HG03097 (cell line): ENCODE data around the gene SESTD1.

ENCODE experiments used
- ATAC-seq: cut with Tn5 transposase; IDR thresholded peaks from one replicate; pipeline ENCODE4 v1.9.1; 2021; ENCODE audit not compliant: unreplicated experiment, low FRiP score

The SESTD1 gene

DNA sequence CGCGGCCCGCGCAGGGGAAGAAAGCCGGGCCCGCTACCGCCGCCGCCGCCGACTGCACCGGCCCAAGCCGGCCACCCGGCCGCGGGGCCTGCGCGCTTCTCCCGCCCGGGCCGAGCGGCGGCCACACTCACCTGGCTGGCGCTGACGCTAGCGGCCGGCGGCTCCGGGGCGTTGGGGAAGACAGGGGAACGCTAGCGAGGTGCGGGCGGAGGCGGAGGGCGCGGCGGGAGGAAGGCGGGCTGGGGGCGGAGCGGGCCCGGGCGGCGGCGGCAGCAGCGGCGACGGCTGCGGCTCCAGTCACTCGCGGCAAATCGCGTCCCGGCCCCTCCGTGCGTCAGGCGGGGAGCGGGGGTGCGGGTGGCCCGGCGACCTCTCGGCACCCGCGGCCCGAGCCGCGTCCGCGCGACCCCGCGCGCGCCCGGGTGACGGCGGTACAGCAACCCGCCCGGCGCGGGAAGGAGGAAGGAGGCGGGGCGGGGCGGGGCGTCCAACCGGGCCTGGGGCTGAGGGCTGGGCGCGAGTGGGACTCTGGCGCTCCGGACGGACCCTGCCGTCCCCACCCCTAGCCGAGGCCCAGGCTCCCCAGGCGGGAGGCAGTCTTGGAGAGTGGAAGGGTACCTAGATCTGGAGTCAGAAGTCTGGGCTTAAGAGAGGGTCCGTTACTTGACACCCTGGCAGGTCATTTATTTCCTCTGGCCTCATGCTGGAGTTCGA lies at the start of gene SESTD1:
SESTD1 (minus strand) TSS at position 465 of the 714 bp plus-strand sequence. CDS start 72,991 bp downstream, outside the sequence.
- peak; percentile 54 for ATAC-seq

- no peak for ATAC-seq
Observed at GRCh38 chr2:179313057-179313456, 48.4 kb upstream of the SESTD1 start.

- no peak for ATAC-seq
Observed at GRCh38 chr2:179311101-179311500, 46.5 kb upstream of the SESTD1 start.

GRCh38 chr2:179307616-179308371 lies 43.2 kb upstream of the SESTD1 start:
- ATAC-seq, result no peak

DNA sequence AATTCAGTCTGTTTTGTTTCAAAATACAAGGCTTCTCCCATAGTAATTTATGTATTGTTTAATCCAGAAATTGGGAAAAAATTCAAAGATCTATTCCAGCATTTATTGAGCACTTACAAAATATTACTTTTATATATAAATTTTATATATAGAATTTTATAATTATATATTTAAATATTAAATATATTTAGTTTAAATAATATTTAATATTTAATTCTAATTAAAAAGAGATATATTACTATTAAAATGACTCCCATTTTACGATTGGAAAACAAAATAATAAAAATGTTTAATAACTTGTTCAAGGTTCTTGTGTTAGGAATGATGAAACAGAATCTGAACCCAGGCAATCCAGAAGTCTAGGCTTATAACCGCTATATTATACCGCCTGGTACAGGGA lies 40.5 kb upstream of the SESTD1 start:
- ATAC-seq, result no peak

DNA sequence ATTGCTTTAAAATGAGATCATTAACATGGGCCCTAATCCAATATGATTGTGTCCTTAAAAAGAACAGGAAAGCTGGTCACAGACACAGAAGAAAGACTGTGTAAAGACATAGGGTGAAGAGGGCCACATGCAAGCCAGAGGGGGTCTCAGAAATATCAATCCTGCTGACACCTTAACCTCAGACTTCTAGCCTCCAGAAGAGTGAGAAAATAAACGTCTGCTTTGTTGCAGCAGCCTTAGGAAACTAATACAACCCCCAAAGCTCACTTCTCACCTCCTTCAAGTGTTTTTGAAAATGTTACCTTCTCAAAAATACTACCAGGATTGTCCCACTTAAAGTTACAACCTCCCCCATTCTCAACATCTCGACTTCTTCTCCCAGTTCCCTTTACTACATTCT lies 39.8 kb upstream of the SESTD1 start:
- no peak for ATAC-seq

DNA sequence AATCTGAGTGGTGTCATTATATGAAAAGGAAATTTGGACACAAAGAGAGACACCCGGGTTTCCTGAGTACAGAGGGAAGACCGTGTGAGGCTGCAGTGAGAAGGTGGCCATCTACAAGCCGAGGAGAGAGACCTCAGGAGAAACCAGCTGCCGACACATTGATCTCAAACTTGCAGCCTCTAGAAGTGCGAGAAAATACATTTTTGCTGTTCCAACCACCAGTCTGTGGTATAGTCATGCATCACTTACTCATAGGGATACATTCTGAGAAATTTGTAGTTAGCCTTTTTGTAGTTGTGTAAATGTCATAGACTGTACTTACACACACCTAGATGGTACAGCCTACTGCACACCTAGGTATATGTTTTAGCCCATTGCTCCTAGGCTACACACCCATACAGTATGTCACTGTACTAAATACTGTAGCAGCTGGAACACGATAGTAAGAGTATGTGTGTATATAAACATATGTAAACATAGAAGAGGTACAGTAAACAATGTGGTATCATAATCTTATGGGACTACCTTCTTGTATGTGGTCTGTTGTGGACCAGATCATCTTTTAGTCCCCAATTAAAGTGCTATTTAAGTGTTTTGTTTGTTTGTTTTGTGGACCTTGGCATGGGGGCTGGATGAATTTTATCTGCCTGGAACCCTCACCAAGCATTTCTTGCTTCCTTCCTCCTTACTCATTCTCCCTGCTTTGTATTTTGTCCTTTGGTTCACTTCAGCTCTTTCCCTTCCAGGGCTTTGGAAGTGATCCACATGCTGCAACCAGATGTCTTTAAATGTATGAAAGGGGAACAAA lies 38.3 kb upstream of the SESTD1 start:
- ATAC-seq, result no peak

DNA sequence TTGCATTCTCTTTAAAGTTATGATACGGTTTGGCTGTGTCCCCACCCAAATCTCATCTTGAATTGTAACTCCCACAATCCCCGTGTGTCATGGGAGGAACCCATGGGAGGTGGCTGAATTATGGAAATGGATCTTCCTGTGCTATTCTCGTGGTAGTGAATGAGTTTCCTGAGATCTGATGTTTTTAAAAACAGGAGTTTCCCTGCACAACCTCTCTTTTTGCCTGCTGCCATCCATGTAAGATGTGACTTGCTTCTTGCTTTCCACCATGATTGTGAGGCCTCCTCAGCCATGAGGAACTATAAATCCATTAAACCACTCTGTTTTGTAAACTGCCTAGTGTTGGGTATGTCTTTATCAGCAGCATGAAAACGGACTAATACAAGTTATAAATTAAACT lies 37.5 kb upstream of the SESTD1 start:
- no peak for ATAC-seq

- ATAC-seq, result no peak
Observed at GRCh38 chr2:179298666-179299065, 34.0 kb upstream of the SESTD1 start.

DNA sequence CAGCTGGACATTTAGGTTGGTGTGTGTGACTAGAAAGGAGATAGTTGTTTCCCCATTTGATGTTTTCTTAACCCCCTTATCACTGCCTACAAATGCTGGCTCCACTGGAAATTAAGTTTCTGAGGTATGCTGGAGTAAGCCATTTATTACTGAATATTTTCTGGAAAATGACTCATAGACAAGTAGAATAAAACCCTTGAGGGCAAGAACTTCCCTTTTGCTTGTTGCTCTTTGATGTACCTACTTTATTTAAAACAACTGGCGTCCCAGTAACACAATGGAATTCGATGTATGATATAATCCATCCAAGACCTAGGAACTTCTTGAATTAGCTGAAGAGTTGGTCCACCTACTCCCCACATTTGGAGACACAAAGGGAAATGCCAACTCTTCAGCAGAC lies 33.3 kb upstream of the SESTD1 start:
- no peak for ATAC-seq

GRCh38 chr2:179290329-179290728 lies 25.7 kb upstream of the SESTD1 start:
- ATAC-seq, result no peak

DNA sequence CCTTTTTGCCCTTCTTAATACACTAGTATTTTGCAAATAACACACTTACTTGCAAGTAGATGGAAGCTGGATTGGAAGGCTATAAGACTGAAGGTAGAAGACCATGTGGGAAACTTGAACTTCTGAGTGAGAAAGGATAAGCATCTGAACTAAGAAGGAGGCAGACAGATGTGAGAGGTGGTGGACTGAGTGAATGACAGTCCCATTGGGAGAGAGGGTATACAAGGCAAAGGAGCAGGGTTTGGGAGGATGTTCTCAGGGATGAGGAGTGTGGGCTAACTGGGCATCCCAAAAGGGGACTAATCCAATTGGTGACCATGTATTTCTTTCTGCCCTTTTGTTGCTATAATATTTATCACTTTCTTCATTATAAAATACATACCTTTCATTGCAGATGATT lies 20.4 kb upstream of the SESTD1 start:
- ATAC-seq, result no peak

DNA sequence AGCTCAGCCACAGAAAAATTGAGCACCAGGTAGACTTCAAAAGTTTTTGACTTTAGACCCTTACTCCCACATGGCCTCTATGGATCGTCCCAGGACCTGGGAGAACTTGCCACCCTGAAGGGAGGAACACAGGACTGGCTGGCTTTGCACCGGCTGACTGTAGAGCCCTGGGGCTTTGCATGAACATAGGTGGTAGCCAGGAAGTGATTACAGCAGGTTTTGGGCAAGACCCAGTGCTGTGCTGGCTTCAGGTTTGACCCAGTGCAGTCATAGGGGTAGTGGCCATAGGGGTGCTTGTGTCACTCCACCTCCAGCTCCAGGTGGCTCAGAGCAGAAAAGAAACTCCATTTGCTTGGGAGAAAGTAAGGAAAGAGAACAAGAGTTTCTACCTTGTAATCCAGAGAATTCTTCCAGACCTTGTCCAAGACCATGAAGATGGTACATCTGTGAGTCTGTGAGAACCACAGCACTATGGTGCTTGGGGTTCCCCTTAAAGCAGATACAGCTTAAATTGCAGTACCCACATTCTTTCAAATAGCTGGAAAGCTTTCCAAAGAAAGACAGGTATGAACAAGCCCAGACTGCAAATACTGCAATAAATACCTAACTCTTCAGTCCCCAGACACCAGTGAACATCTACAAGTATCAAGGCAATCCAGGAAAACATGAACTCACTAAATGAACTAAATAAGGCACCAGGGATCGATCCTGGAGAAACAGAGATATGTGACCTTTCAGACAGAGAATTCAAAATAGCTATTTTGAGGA lies 13.0 kb upstream of the SESTD1 start:
- ATAC-seq, result no peak

- ATAC-seq, result no peak
Observed at GRCh38 chr2:179275253-179276012, 10.8 kb upstream of the SESTD1 start.

DNA sequence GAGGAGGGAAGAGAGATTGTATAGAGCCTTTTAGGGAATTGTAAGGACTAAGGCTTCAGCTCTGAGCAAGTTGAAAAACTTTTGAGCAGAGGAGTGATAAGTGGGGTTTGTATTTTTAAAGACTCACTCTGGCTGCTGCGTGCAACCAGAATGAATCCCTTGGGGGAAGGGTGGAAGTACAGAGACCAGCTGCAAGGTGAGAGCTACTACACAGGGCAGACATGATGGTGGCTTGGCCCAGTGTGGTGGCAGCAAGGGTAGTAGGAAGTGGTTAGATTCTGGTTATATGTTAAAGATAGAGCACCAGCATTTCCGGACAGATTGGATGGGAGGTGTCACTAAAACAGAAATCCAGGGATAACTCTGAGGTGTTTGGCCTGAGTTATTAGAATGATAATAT lies 10.1 kb upstream of the SESTD1 start:
- ATAC-seq, result peak; percentile 98

GRCh38 chr2:179273461-179273962 lies 8.9 kb upstream of the SESTD1 start:
- ATAC-seq, result no peak

DNA sequence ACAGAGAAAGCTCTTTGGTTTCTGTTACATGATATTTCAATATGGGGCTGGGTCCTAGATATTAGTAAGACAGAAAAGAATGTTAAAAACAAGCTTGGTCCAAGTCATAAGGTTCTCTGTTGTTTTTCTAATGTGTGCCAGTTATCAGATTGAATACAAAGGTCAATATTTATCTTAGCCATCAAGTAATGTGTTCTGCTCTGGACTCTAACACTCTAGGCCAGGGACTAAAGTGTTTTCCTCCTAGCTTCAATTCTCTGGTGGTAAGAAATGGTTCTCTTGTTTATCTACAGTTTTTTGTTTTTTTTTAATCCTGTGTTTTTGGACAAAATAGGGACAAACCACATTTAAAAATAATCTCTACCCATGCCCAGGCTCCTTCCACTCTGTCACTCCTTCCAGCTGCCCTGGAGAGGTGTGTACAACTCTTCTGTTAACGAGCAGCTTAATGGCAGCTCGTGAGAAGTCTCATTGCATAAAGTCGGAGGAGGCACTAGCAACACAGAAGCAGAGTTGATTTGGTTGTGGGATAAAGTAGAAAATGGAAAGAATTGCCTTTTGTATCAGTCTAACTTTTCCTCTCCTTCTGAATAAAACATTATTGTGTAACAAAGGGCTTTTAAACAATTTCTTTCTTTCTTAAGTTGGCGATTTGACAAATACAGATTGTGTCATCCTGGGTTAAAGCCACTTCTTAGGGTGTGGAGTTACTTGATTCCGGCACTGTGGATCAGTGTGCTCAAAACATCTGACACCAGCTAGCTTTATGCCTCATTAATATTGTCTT lies 8.0 kb upstream of the SESTD1 start:
- ATAC-seq, result no peak

DNA sequence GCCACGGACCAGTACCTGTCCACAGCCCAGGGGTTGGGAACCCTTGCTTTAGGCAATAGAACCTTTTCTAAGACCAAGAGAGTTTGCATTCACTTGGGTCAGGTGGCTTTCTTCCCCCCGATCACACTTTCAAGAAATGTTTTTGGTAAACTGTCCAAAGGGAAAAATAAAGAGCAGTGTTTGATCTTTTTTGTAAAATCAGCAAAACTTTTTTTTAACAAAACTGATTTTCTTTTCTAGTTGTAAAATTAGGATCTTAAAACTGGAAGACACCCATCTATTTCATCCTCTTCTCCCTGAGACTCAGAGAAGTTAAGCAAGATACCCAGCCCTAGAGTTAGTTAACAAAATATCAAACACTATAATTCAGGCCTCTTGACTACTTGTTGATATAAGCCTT lies 6.1 kb upstream of the SESTD1 start:
- no peak for ATAC-seq
